AG04449 (cell line): Measurements from ENCODE around the gene ZFPL1.
A peak's percentile ranks its signal among the peaks of the same experiment; 100 is the strongest.

ENCODE experiments used
- CTCF ChIA-PET: fragments of 350-600 bp; formaldehyde crosslinking; extraction: SDS; loops from one replicate; lab custom pipeline; 2021; ENCODE audit warnings: antibody characterized with exemption; lab: Yijun Ruan, JAX
- POLR2A ChIA-PET: fragments of 400-600, 350-600 bp; formaldehyde crosslinking; extraction: SDS; loops from one replicate; lab custom pipeline; 2020; ENCODE audit warnings: antibody characterized with exemption, inconsistent platforms; lab: Yijun Ruan, JAX
- DNase-seq: peaks from one replicate; pipeline ENCODE4 v3.0.0-alpha.2; 2010; ENCODE audit warnings: low read depth, low spot score
- H3K4me3 ChIP-seq: 2 replicates; pipeline ENCODE4 v1.5.1; 2011; ENCODE audit warnings: low read depth, mild to moderate bottlenecking, control low read depth, low read length
- TF ChIP-seq, protein P1 (sequence below): IDR thresholded peaks from one replicate; pipeline ENCODE4 v1.5.1; 2011; ENCODE audit warnings: mild to moderate bottlenecking, moderate library complexity, low read length, control low read depth, inconsistent platforms; ENCODE audit not compliant: insufficient read depth; ENCODE audit errors: missing control alignments

ZFPL1 gene

DNA sequence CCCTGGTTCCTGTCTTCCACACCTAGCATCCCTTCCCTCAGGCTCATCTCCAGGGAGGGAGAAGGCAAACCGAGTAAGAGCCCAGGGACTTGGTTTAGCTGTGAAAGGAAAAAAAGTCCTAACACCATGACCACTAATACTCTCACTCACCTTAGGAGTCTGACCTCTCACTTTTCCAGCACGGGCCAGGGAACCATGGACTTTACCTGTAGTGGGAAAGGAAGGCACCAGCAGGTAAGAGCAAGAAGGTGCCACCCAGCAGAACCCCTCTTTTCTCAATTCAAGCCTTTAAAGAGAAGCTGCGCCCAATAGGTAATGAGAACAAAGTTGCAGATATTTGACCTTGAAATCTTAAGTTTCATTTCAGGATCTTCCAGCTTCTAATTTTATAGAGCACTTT is 36.8 kb downstream of the ZFPL1 start:
- H3K4me3 ChIP-seq, result peak overlapping the region; percentile 92
- ChIA-PET POLR2A (interaction anchor here (1.3 to 2.2 kb wide), 2 partner anchors 10 to 14 kb away, joined by 4 to 12 read pairs; partner anchors contain the start of gene SYVN1), CTCF (interaction anchor here (0.7 to 7.1 kb wide), 11 partner anchors 9 to 273 kb away, joined by 3 to 72 read pairs (median 3); partner anchors contain the start of genes ARL2, BATF2 and TM7SF2)
- DNase-seq, result no peak
- TF ChIP-seq, protein P1, sequence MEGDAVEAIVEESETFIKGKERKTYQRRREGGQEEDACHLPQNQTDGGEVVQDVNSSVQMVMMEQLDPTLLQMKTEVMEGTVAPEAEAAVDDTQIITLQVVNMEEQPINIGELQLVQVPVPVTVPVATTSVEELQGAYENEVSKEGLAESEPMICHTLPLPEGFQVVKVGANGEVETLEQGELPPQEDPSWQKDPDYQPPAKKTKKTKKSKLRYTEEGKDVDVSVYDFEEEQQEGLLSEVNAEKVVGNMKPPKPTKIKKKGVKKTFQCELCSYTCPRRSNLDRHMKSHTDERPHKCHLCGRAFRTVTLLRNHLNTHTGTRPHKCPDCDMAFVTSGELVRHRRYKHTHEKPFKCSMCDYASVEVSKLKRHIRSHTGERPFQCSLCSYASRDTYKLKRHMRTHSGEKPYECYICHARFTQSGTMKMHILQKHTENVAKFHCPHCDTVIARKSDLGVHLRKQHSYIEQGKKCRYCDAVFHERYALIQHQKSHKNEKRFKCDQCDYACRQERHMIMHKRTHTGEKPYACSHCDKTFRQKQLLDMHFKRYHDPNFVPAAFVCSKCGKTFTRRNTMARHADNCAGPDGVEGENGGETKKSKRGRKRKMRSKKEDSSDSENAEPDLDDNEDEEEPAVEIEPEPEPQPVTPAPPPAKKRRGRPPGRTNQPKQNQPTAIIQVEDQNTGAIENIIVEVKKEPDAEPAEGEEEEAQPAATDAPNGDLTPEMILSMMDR, result no peak

DNA sequence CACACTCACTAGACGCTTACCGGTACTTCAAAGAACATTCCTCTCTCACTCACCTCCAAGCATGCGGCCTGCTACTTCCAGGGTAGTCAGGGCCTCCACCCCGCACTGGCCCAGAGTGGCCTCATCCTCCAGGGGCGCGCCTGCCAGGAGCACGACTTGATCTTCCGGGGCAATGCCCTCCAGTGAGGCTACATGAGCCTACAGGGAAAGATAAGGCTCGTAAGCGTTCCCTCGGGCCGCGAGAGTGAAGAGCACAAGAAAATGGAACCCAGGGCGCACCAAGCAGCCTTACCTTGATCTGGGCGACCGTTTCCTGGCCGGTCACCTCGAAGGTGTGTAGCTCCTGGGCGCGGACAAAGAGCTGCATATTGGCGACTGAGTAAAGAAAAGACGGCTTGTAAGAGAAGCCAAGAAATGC is 37.4 kb downstream of the ZFPL1 start:
- CTCF ChIA-PET, result interaction anchor here (0.7 to 7.1 kb wide), 11 partner anchors 8 to 273 kb away, joined by 3 to 72 read pairs (median 4); partner anchors contain the start of genes ARL2, BATF2, SYVN1 and TM7SF2

DNA sequence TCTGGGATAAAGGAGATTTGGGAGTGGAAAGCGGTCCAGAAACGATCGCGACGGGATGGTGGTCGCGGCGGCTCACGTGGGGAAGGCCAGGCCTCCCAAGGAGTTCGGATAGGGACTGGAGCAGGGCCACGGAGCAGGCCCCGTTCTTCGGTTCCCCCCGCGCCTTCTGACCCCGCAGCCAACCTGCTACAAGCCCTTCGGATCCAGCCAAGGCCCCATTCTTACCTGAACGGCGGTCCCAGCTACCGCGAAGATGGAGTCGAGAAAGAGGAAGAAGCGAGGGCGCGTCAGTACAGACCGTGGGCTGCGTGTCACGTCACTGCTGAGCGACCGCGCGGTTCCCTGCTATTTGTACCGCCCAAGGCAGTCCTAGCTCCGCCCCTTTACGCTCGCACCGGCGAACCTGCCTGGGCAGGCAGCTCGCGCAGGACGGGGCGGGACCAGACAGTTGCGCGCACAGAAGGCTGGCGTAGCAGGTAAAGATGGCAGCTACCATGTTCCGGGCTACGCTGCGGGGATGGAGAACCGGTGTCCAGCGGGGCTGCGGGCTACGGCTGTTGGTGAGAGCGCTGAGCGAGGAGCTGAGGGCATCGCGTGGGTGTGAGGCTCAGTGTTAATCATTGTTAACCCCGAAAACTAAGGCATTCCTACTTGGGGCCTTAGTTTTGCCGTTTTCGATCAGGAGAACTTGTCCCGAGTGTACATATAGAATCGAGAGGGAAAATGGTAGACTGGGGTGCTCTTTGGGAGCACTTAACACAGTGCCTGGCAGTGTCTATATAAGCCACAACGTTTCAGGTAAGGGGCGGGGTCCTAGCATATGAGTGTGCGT is 38.1 kb downstream of the ZFPL1 start, which contains the start of the genes FAU and MRPL49:
Gene FAU (minus strand): TSS at position 270 of the 832 bp plus-strand sequence. CDS start 321 bp downstream, outside the sequence.
Gene MRPL49 (plus strand): TSS at position 457 of the 832 bp plus-strand sequence. CDS start 26 bp downstream, at position 483.
- ChIA-PET CTCF (interaction anchor here (0.7 to 7.1 kb wide), 11 partner anchors 7 to 207 kb away, joined by 3 to 72 read pairs (median 3); partner anchors contain the start of genes ARL2, BATF2, SYVN1 and TM7SF2), POLR2A (interaction anchor here (0.7 to 2.2 kb wide), 9 partner anchors 9 to 274 kb away, joined by 3 to 20 read pairs (median 3); partner anchors contain the start of genes POLA2 and SYVN1)

More for the DNA sequence above, 37.4 kb downstream of the ZFPL1 start:
- DNase-seq, result no peak
- TF ChIP-seq, protein P1, result no peak
- POLR2A ChIA-PET, result interaction anchor here (0.7 to 2.2 kb wide), 9 partner anchors 9 to 273 kb away, joined by 3 to 20 read pairs (median 3); partner anchors contain the start of gene SYVN1
- H3K4me3 ChIP-seq, result peak overlapping the region; percentile 92

DNA sequence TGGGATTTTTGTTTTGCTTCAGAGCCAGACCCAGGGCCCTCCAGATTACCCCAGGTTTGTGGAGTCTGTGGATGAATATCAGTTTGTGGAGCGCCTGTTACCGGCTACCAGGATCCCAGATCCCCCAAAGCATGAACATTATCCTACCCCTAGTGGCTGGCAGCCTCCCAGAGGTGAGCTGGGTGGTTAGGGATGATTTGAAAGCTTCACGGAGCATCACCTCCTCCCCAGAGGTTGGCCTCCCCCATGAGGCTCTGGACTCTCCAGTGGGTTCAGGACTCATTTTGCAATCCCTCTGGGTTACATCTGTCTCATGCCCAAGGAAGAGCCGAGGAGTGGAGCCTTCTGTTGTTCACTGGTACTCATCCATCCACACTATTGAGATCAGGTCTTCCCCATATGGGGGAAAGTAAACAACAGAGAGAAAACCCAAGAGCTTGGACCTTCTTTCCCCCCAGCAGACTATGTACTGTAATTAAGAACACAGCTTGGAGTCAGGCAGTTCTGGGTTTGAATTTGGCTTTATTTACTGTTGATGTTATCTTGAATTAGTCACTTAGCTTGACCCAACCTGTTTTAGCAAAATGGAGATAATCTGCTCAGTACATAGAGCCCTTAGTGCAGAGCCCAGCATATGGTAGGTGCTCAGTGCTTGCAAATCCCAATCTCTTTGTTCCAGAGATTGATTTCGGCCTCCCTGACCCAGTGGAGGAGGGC is 40.6 kb downstream of the ZFPL1 start:
- CTCF ChIA-PET, result interaction anchor here (0.9 to 1.4 kb wide), 2 partner anchors 11 to 12 kb away, joined by 4 read pairs; no protein-coding TSS in a partner anchor
- DNase-seq, result no peak
- TF ChIP-seq, protein P1, result no peak
- H3K4me3 ChIP-seq, result no peak overlapping the region
- POLR2A ChIA-PET, result interaction anchor here (0.7 to 2.2 kb wide), 2 partner anchors 10 to 16 kb away, joined by 3 to 7 read pairs; no protein-coding TSS in a partner anchor

More for the DNA sequence above, 38.1 kb downstream of the ZFPL1 start, which contains the start of the genes FAU and MRPL49:
- DNase-seq, result peak; percentile 70
- TF ChIP-seq, protein P1, result no peak
- H3K4me3 ChIP-seq, result peak within 1 kb of the TSS; percentile 92

DNA sequence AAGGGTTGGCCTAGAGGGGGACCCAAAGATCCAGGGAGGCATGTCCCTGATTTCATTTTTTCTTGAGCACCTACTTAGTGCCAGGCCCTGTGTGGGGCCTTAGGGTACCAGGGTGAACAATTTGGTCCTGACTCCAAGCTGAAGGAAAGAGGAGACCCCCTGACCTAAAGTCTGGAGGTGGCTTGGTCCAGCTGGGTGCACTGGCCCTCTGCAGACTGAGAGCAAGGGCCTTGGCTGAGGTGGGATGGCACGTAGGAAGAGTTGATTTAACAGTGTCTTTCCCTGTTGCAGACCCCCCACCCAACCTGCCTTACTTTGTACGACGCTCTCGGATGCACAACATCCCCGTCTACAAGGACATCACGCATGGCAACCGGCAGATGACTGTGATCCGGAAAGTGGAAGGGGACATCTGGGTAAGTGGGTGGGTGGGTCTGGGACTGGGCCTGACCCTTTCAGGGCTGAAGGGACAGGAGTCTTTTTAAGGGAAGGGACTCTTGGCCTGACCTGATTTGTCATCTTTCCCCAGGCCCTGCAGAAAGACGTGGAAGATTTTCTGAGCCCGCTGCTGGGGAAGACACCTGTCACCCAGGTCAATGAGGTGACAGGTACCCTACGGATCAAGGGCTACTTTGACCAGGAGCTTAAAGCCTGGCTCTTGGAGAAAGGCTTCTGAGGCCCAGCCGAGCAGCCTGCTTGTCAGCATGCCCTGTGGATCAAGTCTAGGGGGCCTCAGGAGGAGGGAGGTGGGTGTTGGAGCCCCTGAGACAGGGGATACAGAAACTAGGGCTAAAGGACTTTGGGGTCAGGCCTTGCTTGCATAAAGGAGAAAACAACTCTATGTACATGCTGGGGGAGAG is 41.4 kb downstream of the ZFPL1 start:
- TF ChIP-seq, protein P1, result no peak
- DNase-seq, result no peak
- ChIA-PET POLR2A (interaction anchor here (2.2 kb wide), 1 partner anchor 10 kb away, joined by 7 read pairs; no protein-coding TSS in a partner anchor), CTCF (interaction anchor here (1.4 kb wide), 1 partner anchor 141 kb away, joined by 3 read pairs; no protein-coding TSS in a partner anchor)
- H3K4me3 ChIP-seq, result no peak overlapping the region
